ENCODE data around the gene HNRNPR.

The HNRNPR gene

DNA sequence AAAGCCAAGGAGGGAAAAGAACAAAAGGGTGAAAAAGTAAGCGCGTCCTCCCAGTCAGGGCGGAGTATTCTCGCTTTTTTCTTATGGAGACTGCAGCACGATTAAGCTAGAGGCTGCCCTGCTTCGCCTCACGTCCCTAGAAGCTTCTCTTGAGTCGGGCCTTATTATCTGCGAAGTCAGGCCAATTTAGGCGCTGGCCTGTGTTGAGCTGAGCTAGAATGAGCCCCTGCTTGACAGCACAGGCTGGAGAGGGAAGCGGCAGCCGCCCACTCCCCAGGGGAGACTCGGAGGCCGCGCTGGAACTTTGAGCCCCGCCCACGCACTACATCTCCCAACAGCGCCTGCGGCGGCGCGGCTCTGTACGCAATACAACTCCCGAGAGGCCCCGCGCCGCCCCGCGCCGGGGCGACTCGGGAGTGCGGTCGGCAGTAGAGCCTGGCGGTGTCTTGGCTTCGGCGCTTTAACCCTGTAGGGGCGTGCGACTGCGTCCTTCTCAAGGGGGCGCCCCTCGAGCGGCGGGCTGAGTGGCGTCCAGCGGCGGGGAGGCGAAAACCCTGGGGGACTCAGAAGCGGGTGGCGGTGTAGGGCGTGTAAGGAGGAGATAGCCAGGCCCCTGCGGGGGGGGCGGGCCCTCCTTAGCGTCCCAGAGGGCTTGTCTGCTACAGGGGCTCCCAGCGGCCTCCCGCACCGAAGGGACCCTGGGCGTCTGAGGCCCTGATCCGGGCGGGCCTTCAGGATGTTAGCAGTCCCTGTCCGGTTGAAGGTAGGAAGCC, 24.7 kb upstream of the HNRNPR start:
- peak; percentile 37 for FAIRE-seq

DNA sequence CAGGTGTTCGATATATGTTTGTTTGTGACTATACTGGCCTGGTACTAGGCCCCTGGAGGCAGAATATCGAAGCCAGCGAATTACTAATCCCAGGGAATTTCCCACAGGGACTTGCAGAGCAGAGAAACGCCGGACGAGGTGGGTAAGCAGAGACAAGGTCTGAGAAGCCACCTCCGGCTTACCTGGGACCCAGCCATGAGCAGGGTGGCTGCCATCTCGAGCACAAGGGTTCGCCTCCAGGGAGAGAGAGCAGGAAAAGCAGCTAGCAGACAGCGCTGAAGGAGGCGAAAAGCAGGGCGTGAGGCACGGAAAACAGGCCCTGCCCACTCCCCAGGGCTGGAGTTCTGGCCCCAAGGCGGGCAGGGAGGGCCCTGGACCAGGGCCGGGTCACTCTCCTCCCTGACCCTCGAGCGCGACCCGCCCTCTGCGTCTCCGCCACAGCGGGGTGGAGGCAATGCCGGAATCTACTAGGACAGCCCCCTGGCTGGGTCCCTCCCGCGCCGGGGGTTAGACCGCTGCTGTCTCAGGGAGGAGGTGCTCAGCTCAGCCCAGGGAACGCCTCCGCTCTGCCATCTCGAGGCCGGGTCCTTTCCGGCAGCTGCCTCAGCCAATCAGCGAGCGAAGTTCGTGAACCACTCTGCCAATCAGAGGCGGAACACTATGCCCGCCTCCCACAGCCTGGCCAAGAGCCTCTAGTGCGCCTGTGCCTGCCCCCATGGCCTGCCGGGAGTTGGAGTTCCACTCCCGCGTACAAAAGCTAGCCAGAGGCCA, 23.9 kb upstream of the HNRNPR start:
- FAIRE-seq = peak; percentile 98

DNA sequence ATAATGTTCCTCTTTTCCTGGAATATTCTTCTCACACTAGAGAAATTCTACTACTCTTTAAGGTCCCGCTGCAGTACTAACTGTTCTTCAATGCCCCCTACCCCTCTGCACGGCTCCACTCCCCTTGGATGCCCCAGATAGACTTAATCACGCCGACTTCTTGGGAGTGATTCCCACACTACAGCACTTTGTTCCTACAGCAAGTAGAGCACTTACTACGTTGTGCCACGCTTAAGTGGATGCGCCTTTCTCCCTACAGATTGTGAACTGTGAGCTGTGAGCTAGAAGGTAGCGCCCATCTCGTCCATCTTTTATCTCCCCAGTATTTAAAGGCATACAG, 23.3 kb upstream of the HNRNPR start:
- no peak for FAIRE-seq

DNA sequence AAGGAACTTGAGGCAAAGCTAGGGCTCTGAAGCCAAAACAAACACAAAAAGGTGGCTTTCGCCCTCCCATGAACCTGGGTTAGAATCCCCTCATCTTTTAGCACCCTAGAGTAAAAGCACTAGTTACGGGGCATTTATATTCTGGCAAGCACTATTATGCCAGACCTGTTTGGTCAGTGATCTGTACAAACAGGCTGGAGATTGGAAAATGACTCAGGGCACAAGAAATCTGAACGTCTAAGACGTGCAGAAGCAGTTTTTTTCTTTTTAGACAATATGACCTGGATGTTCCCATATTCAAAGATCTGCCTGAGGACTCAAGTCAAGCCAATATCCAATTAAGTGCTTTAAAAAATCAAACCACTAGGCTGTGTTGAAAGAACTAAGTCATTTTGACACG, 22.5 kb upstream of the HNRNPR start:
- no peak for FAIRE-seq

DNA sequence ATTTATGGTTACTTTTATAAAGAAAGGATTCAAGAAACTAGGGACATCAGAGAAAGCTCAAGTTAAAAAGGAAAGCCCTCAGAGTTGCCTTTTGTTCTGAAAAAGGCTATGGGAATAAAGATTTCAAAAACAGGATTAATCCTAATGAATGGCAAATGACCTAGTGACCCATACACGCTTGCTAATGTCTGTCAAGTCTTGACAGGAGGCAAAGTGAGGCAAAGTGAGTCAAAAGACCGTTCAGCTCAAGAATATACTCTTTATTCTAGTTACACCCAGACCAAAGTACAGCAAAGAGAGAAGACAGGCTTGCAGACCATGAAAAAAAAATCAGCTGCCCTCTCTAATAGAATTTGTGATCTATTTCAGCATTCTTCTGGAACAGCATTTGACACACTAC, 22.1 kb upstream of the HNRNPR start:
- FAIRE-seq = no peak

DNA sequence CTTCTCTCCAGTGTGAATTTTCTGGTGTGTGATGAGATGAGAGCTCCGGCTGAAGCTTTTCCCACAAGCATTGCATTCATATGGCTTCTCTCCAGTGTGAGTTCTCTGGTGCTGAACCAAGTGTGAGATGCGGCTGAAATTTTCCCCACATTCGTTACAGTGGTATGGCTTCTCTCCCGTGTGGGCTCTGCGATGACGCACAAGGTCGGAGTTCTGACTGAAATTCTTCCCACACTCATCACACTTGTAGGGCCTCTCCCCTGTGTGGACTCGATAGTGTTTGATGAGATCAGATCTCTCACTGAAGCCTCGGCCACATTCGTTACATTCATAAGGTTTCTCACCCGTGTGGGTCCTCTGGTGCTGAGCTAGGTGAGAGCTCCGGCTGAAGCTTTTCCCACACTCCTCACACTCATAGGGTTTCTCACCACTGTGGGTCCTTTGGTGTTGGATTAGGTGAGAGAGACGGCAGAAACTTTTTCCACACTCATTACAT, 18.2 kb upstream of the HNRNPR start:
- no peak for FAIRE-seq

DNA sequence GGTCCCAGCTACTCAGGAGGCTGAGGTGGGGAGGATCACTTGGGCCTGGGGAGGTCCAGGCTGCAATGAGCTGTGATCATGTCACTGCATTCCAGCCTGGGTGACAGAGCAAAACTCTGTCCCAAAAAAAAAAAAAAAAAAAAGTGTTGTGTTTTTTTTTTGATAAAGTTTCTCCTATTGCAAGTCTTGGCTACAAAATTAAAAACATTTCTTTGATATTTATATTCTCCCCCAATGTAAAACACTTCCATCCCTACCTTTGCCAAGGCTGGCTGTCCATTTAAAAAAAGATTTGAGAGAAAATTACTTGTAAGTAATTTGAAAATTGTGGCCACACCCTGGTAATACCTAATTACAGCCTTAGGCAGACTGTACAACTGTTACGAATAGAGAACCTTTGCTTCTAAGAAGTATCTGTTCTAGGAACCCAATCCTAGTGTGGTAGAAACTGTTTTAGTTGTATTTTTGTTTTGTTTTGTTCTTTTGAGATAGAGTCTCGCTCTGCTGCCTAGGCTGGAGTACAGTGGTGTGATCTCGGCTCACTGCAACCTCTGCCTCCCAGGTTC, 14.3 kb upstream of the HNRNPR start:
- FAIRE-seq = no peak

DNA sequence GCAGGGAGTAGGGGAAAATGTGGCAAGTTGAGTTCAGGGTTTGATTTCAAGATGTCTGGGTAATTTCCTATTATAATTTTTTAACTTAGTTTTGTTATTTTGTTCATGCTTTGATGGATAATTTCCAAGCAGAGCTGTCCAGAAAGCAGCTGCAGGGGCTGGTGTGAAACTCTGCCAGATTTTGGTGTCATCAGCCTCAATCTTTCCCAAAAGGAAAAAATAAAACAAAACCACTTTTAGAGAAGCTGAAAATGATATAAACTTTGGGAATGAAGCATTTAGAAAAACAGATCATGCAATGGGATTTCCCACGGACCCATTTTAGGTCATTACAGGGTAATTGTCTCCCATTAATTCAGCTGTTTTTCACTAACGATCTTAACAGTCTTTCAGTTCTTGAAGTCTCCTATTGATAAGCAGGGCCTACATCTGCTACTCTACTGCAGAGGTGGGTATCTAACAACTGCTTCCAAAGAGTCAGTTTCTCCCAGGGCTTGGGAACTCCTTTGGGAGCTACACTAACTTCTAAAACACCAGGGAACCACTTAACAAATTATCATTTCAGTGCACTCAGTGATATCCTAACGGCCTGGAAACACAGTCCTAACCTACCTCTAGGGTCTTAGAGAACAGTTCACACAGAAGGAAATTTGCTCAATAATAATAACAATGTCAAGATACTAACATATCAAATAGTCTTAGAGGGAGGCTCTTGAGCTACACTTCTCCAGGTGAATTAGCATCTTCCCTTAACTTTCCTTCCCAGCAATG, 13.2 kb upstream of the HNRNPR start:
- no peak for FAIRE-seq

DNA sequence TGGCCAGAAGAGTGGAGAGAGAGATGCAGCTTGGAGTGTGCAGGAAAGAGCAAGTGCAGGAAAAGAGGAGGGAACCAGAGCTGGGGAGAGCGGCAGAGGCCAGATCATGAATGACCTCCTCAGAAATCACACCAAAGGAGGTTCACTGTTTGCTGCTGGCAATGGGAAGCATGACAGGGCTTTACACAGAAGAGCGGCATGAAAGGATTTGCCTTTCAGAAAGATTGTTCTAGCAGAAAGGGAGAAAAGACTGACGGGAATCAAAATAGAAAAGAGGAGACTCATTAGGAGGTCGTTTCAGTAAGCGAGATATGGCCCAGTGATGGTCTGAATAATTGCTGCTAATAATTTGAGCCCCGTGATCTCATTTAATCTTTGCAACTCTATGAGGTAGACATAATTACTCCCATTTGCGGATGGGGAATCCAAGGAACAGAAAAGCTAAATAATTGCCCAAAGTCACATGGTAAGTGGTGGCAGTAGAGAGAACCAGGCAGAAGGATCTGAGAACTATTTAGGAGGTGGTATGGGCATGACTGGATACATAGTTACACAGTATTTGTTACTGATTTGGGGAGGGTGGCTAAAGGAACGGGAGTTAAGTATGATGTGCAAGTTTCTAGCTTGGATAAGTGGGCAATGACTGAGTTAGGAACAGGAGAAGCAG, 12.5 kb upstream of the HNRNPR start:
- FAIRE-seq = no peak

DNA sequence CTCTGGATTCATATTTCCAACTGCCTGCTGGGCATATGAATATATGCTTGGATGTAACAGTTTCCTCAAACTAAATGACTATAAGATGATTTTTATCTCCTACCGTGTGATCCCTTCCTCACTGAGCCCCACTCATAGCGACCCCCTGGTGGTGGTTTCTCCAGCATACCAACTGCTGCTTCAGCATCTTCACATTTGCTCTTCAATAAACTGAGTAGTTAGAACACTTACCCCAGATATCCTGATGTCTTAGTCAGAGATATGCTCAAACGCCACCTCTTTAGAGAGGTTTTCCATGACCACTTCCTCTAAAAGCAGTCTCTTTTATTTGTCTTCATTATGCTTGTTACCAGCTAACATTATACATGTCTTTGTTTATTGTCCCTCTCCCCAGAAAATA, 10.2 kb upstream of the HNRNPR start:
- FAIRE-seq = no peak

DNA sequence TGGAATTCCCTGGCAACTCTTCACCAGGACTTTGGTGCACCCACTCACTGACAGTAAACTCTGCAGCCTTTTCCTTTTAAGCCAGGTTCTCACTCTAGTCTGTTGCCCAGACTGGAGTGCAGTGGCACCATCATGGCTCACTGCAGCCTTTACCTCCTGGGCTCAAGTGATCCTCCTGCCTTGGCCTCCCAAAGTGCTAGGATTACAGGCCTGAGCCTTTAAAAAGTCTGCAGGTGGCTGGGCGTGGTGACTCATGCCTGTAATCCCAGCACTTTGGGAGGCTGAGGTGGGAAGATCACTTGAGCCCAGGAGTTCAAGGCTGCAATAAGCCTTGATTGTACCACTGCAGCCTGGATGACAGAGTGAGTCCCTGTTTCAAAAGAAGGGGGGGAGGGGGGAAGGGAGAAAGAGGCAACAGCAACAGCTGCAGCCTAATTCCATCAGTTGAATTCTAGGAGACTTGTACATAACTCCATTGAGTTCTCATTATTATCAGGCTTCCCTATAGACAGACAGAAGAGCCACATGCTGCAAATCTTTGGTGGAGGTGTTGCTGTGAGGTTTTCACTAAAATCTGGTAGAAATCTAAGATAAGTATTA, 8.1 kb upstream of the HNRNPR start:
- FAIRE-seq = no peak

DNA sequence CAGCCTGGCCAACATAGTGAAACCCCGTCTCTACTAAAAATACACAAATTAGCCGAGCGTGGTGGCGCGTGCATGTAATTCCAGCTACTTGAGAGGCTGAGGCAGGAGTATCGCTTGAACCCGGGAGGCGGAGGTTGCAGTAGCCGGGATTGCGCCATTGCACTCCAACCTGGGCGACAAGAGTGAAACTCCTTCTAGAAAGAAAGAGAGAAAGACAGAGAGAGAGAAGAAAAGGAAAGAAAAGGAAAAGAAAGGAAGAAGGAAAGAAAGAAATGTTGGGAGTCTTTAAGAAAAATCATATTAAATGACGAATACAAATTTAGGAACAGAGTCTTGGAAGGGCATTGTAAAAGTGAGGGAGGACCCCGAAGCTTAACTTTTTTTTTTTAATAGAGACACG, 1.8 kb upstream of the HNRNPR start:
- no peak for FAIRE-seq

DNA sequence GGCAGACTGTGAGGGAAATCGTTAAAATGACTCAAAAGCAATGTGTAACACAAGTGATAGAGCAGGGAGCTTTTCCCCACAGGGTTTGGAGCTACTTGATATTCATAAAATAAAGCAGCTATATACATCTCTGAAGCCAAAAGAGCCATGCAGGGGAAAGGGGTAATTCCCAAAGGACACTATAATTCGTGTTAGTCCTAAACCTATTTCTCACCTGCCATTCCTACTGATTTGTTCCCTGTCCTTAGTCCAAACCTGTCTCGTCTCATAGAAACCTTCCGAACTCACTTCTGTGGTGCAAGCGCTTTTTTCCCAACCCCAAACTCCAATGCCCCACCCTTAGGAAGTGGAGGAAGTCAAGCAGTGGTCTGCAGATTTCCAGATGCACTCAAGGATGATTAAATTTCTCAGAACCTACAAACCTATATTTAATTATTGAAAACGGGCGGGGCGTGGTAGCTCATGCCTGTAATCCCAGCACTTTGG, 946 bp upstream of the HNRNPR start:
- FAIRE-seq = no peak

DNA sequence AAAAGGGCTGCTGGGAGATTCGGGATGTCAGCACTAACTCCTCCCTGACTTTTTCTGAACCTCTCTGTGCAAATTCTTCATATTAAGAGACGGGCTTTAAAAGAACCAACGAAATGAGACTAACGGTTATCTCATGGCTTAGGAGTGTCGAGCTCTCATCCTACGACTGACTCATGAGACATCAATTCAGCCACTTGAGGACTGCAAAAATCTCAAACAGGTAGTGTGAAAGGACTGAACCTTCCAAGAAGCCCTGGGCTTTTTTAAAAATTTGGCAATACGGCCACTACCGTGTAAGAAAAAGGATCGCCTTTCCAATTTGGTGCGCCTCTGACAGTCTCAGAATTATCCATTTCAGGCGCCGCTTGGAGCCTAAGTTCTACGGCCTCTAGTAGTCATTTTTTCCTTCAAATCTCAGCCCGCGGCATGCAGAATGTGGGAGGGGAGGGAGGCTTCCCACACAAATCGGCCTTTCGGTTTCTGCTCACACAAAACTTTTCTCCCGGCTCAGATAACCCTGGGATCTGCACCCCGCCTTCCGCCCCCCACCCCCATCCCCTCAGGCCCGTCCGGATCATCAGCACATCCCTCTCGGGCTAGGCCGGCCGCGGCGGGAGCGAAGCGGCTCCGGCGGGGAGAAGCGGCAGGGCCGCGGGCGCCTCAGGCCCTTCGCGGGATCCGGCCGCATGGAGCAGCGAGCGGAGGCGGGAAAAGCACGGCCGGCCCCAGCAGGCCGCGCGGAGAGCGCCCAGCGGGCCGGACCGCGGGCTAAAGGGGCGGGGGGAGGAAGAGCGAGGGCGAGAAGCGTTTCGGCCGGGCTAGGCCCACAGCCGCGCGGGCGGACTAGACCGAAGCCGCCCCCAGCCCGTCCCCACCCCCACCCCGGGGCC, 618 bp downstream of the HNRNPR start:
- FAIRE-seq = no peak

DNA sequence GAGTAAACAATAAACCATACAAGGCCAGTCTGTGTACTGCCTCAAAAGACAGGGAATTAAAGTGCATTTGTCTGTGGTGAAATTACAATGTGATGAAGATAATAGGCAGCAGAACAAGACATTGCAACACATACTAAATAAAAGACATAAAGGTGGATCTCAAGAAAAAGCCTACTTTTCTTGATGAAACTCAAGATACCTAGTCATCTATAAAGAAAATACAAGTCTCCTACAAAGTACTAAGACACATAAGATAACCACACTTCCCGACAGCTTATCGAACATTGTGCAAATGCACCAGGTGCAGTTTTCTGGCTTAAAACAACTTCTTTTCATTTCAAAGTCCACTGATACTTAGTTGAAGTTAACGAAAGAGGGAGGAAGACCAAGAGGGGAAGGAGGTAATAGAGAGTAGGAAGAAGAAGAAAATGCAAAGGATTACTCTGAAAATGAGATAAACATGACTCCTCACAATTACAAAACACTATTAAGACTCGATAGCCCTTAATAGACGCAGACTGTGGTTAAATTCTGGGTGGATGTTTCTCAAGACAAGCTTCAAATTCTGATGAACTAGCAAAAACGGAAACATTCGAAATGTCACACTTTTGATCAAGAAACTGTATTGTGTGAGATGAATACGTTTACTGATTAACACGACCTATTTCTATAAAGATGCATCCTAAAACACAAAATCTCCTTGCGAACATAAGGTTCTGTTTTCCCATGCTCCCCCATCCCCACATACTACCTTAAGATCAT, 2.0 kb downstream of the HNRNPR start:
- FAIRE-seq = no peak

DNA sequence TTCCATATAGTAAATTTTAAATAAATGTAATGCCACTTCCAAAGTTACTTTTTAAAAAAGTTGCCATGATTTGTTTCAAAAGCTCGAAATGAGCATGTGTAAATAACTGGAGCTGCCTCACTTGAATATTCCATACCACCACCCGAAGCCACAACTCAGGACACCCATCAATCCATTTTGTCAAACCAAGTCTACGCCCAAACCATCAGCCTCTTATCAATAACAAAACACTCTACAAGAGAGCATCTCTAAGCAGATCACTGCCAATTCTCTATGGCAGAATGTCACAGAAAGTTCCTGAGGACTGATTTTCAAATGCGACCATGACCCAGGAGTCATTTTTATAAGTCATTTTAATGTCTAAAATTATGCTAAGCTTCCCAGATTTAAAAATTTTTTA, 4.5 kb downstream of the HNRNPR start:
- FAIRE-seq = no peak

DNA sequence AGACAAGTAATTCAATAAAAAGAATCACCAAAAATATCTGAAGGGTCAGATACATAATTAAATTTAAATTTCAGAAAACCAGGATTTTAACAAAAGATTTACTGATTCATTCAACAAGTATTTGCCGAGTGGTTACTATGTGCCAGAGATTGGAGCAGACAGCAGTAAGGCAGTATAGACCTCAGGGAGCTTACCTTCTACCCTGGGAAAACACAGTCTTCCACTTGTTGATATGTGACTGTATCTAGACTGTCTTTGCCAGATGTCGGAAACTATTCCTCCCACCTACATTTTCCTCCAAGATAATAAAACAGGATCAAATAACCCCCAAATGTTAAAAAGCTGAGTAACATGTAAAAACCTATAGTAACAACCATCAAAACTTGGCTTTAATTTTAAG, 6.2 kb downstream of the HNRNPR start:
- no peak for FAIRE-seq

DNA sequence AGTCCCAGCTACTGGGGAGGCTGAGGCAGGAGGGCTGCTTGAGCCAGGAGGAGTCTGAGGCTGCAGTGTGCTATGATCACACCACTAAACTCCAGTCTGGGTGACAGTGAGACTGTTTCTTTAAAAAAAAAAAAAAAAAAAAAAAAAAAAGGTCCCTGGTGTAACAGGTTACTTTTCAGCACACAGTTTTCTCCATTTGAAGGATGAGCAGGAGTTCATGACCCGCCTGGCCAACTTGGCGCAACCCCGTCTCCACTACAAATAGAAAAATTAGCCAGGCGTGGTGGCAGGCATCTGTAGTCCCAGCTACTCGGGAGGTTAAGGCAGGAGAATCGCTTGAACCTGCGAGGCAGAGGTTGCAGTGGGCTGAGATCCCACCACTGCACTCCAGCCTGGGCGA, 12.4 kb downstream of the HNRNPR start:
- no peak for FAIRE-seq

DNA sequence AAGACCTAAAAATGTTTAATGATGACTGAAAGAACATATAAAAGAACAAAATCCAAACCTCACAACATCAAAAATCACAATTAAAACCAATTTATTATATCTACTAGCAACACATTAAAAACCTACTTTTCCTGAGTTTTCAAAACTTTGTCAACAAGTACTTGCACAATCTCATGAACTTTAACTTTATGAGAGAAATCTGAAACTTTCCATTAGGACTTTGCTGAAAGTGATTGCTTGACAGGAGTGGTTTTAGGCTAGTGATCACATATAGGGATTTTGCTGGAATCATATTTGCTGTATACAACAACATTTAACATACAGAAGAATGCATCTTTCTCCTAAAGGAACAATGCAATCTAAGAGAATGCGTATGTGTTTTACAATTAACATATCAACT, 13.2 kb downstream of the HNRNPR start:
- no peak for FAIRE-seq

DNA sequence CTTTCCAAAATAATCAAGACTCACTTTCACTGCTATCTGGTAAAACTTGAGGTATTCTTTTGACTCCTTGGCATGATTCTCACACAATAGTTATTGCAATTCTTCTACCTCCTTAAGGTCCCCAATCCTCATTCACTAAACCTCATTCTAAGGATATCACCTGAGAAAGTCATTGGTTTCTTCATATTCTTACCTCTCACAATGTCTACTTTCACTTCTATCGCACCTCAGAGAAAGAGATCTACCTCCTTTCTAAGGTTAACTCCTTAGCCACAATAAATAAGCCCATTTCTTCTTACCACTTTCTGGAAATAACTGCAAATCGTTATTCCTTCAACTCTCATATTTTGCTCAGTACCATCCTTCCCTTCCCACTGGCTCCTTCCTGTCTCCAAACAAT, 18.7 kb downstream of the HNRNPR start:
- no peak for FAIRE-seq

All from G401.6 (cell line).